Activated CD8-positive, alpha-beta memory T cell treated with anti-CD3 and anti-CD28 coated beads for 1 hour (primary cell): Measurements from ENCODE around the gene SP7.
"Not testable (repeated sequence)": the region's sequence is repeated elsewhere in the genome, so short reads cannot be mapped to it uniquely, and the experiment has no call there.

ENCODE experiments used
- DNase-seq, 2 donors: peaks; one replicate each; pipeline ENCODE4 v3.0.0-alpha.2; 2020; ENCODE audit warnings: low read depth in 1 of 2; ENCODE audit errors: extremely low read depth in 1 of 2

The SP7 gene

GRCh38 chr12:53336181-53336681 is at the start of gene SP7:
TSS of gene SP7 (minus strand) at chr12:53336354. CDS start at chr12:53335646, 708 bp downstream.
- no peak for DNase-seq

GRCh38 chr12:53383258-53383657 is 47.1 kb upstream of the SP7 start:
- DNase-seq, result no peak

GRCh38 chr12:53381731-53382630 is 45.8 kb upstream of the SP7 start:
- DNase-seq, result peak in 1 of 2 donors; percentile 8

GRCh38 chr12:53380794-53381730 is 44.9 kb upstream of the SP7 start:
- no peak for DNase-seq

GRCh38 chr12:53380104-53380793 is 44.1 kb upstream of the SP7 start, which contains the start of gene SP1:
TSS of gene SP1 (plus strand) at chr12:53380176. CDS start at chr12:53380292, 116 bp downstream.
- DNase-seq, result peak; percentile 61 to 97

- peak; percentile 73 to 97 for DNase-seq
Measured at GRCh38 chr12:53379389-53380103, 43.4 kb upstream of the SP7 start.

- DNase-seq, result no peak
Measured at GRCh38 chr12:53378724-53379388, 42.7 kb upstream of the SP7 start.

GRCh38 chr12:53378222-53378621 is 42.1 kb upstream of the SP7 start:
- no peak for DNase-seq

GRCh38 chr12:53376747-53377146 is 40.6 kb upstream of the SP7 start:
- no peak for DNase-seq

- not testable (repeated sequence) for DNase-seq
Measured at GRCh38 chr12:53374277-53374676, 38.1 kb upstream of the SP7 start.

GRCh38 chr12:53373554-53374133 is 37.5 kb upstream of the SP7 start:
- DNase-seq, result not testable (repeated sequence)

- DNase-seq, result no peak
Measured at GRCh38 chr12:53365245-53365904, 29.2 kb upstream of the SP7 start.

- not testable (repeated sequence) for DNase-seq
Measured at GRCh38 chr12:53361638-53362037, 25.5 kb upstream of the SP7 start.

GRCh38 chr12:53358836-53359419 is 22.8 kb upstream of the SP7 start:
- DNase-seq, result no peak

GRCh38 chr12:53355121-53355520 is 19.0 kb upstream of the SP7 start:
- no peak for DNase-seq

GRCh38 chr12:53353257-53353655 is 17.1 kb upstream of the SP7 start:
- no peak for DNase-seq

GRCh38 chr12:53352331-53353256 is 16.4 kb upstream of the SP7 start:
- DNase-seq, result peak; percentile 65 to 66
